ENCODE results near the gene TIGAR.

The TIGAR gene

DNA sequence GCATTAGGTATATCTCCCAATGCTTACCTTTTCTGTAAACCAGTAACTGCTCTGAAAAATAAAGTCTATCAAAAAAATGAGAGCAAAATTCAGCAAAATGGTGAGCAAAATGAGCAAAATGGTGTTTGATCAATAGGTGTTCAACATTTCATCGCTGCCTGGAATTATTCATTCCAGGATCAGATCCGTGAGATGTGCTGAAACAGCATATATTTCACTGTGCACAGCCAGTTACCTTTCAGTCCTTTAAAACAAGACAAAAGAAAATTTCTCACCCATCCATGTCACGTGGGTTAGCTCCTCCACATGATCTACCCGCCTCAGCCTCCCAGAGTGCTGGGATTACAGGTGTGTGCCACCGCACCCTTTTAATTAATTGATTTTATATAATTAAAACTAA is 66.6 kb downstream of the TIGAR start:
- H3K9me3 ChIP-seq, result no peaks in the 10 kb centered on the region
- no peaks in the 10 kb centered on the region for H3K27me3 ChIP-seq (ENCODE audit: low read depth)
- no peak for DNase-seq (ENCODE audit: low spot score in 2 of 2)
- in situ Hi-C loops (cut with MboI; ENCODE audit: low sequenced_read_pairs), result no loop called here
- no peaks in the 10 kb centered on the region for H3K4me1 ChIP-seq
- no peak overlapping the region for H3K4me3 ChIP-seq
- H3K36me3 ChIP-seq (replicated peaks), result no peaks in the 10 kb centered on the region

DNA sequence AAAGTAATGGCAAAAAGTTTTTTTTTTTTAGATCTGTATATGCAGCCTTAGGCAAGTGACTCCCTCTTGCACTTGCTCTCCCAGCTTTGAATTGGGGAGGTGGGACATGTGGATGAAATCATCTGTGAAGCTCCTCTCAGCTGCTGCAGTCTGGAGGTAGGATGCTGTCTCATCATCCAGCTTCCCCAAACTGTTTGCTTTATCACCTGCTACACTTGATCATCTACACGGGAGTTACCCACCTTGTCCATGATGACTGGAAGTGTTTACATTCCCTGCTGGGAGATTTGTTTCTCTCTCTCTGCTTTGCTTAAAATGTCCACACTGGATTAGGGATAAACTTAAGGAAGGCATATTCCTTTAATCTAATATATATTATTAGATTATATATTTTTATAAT is 67.0 kb downstream of the TIGAR start:
- DNase-seq (ENCODE audit: low spot score in 2 of 2), result no peak
- in situ Hi-C loops (cut with MboI; ENCODE audit: low sequenced_read_pairs), result no loop called here
- no peaks in the 10 kb centered on the region for H3K4me1 ChIP-seq
- no peaks in the 10 kb centered on the region for H3K9me3 ChIP-seq
- no peaks in the 10 kb centered on the region for H3K36me3 ChIP-seq (replicated peaks)
- no peak overlapping the region for H3K4me3 ChIP-seq
- 0 out of 2 replicates have a peak, but pooled peaks cover 2% of the 10 kb centered on the region for H3K27me3 ChIP-seq (ENCODE audit: low read depth)

DNA sequence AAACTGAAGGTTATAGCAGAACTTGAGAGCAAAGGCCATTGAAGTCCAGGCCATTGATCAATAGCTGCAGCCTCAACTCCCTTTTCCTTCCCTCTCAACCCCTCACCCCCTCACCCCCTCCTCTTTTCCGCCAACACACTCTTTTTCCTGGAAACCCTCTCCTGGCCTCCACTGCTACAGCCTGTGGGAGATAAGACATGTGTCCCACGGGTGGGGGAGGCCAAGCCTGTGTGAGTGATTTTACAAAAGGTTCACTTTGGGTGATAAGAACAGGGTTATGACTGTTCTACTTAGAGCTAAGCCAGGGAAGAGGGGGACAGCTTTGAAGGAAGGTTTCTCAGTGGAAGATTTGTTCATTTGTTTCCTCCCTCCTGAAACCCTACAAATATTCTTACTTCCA is 67.6 kb downstream of the TIGAR start:
- DNase-seq (ENCODE audit: low spot score in 2 of 2), result no peak
- no peaks in the 10 kb centered on the region for H3K36me3 ChIP-seq (replicated peaks)

DNA sequence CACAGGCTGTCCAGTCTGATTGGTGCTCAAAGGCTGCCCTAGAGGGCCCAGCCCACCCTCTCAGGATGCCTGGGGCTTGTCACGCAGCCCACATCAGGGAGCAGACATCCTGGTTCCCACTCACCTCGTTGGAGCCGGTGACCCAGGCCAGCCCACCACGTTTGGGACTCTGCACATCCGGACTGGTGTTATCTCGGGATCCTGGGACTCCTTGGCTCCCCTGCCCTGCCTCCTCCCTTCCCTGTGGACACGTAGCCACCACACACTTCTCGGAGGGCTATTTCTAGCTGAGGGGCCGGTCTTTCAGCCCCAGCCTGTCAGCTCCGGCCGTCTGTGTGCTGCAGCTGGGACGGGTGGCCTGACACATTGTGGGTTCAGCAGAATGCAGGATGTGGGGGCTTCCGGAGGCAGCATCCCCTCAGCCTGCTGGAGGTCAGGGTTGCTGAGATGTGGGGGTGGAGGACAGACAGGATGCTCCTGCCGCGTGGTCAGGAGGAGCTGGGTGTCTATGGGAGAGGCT is 71.3 kb downstream of the TIGAR start:
- in situ Hi-C loops (cut with MboI; ENCODE audit: low sequenced_read_pairs), result no loop called here
- Histone ChIP-seq H3K4me3 (no peak overlapping the region), H3K36me3 (replicated peaks) (no peaks in the 10 kb centered on the region), H3K27me3 (ENCODE audit: low read depth) (peaks cover 11% of the 10 kb centered on the region; the same call in 1 of the 2 replicates), H3K9me3 (no peaks in the 10 kb centered on the region), H3K4me1 (no peaks in the 10 kb centered on the region)
- no peak for DNase-seq (ENCODE audit: low spot score in 2 of 2)

More for the DNA sequence above, 67.6 kb downstream of the TIGAR start:
- Histone ChIP-seq H3K9me3 (no peaks in the 10 kb centered on the region), H3K27me3 (ENCODE audit: low read depth) (0 out of 2 replicates have a peak, but pooled peaks cover 5% of the 10 kb centered on the region), H3K4me3 (no peak overlapping the region), H3K4me1 (no peaks in the 10 kb centered on the region)
- in situ Hi-C loops (cut with MboI; ENCODE audit: low sequenced_read_pairs), result no loop called here

DNA sequence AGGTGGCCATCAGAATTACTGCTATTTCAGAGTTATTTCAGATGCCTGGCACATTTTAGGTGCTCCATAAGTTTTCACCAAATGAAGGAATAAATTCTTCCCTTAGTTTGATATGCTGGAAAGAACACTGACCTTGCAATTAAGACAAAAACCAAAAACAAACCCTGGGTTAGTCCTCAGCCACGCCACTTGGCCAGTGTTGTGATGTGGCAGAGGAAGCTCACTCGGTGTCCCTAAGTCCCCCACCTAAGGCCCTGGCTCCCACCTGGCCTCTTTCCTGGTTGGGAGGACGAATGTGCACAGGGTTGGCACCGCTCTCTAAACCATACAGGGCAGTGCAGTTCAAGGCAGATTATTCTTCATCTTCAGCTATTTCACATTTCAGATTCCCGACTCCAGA is 72.2 kb downstream of the TIGAR start:
- Histone ChIP-seq H3K9me3 (no peaks in the 10 kb centered on the region), H3K4me3 (no peak overlapping the region), H3K4me1 (no peaks in the 10 kb centered on the region), H3K36me3 (replicated peaks) (no peaks in the 10 kb centered on the region), H3K27me3 (ENCODE audit: low read depth) (peaks cover 11% of the 10 kb centered on the region; the same call in 1 of the 2 replicates)
- in situ Hi-C loops (cut with MboI; ENCODE audit: low sequenced_read_pairs), result no loop called here
- DNase-seq (ENCODE audit: low spot score in 2 of 2), result no peak

DNA sequence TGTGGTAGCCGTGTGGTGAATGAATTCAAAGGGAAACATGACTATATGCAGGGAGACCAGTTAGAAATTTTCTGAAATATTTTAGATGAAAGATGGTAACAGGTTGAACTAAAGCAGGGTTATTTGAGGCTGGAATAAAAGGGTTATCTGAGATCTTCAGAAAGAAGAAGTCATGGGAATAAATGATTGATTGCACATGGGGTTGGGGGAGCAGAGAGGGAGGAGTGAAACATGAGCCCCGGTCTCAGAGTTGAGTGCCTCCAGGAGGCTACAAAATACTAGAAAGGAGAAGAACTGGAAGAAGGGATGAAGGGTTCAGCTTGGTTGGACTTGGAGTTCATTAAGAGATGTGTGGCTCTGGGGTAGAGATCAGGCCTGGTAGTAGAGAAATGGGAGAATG is 74.8 kb downstream of the TIGAR start:
- Histone ChIP-seq H3K4me1 (no peaks in the 10 kb centered on the region), H3K9me3 (no peaks in the 10 kb centered on the region), H3K4me3 (no peak overlapping the region), H3K36me3 (replicated peaks) (no peaks in the 10 kb centered on the region), H3K27me3 (ENCODE audit: low read depth) (peaks cover 17% of the 10 kb centered on the region)
- DNase-seq (ENCODE audit: low spot score in 2 of 2), result no peak
- in situ Hi-C loops (cut with MboI; ENCODE audit: low sequenced_read_pairs), result no loop called here

DNA sequence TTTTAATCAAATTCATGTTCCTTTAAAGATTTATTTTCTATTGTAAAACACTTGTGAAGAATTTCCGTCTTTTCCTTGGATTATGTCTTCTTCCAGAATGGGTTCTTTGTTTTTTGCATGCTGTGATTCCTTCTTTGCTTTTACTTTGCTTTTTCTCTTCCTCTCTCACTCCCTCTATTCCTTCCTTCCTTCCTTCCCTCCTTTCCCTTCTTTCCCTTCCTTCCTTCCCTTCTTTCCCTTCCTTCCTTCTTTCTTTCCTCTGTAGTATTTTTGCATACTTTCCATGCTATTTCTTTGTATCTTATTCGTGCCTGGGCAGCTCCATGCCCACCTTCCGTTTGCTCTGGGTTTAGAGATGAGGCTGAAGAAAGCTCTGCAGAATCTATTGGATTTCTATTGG is 80.1 kb downstream of the TIGAR start:
- Histone ChIP-seq H3K4me1 (peaks cover 8% of the 10 kb centered on the region), H3K36me3 (replicated peaks) (no peaks in the 10 kb centered on the region), H3K27me3 (ENCODE audit: low read depth) (peaks cover 11% of the 10 kb centered on the region), H3K9me3 (no peaks in the 10 kb centered on the region), H3K4me3 (no peak overlapping the region)
- no peak for DNase-seq (ENCODE audit: low spot score in 2 of 2)
- in situ Hi-C loops (cut with MboI; ENCODE audit: low sequenced_read_pairs), result no loop called here

DNA sequence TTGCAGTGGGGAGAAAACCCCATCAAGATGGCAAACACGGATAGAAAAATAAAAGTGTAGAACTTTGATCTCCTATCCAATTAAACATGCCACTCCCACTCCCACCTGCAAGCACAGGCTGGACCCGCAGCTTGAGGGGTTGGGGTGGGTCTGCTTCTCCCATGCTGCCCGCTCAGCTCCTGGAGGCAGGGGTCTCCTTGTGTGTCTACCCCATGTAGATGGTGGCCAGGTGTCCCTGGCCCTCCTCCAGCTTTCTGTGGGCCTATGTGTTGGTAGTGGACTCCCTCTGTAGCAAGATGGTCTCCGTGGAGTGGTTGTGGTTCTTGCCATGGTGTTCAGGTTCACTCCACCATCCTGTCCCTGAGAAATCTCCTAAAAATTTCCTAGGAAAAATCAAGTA is 82.0 kb downstream of the TIGAR start:
- DNase-seq (ENCODE audit: low spot score in 2 of 2), result no peak
- in situ Hi-C loops (cut with MboI; ENCODE audit: low sequenced_read_pairs), result no loop called here
- Histone ChIP-seq H3K4me1 (peaks cover 8% of the 10 kb centered on the region), H3K36me3 (replicated peaks) (no peaks in the 10 kb centered on the region), H3K4me3 (no peak overlapping the region), H3K27me3 (ENCODE audit: low read depth) (peaks cover 9% of the 10 kb centered on the region; the same call in 1 of the 2 replicates), H3K9me3 (no peaks in the 10 kb centered on the region)
